Natural killer cell (primary cell): ENCODE results near the gene MAN2A1. TPM values are rescaled to one million over a fixed set of nuclear protein-coding genes. Genes with fewer than 3 reads are reported as not detected.

Source experiments
- ATAC-seq, 3 donors: fragments of 150-1000 bp in 2 of 3; fragments of 200-7000 bp in 1 of 3; cut with Tn5 transposase; 1 replicate in 1 of 3; 2 replicates in 2 of 3; pipeline ENCODE4 v1.10.0; 2021; ENCODE audit warnings: mild to moderate bottlenecking in 2 of 3, moderate library complexity in 2 of 3
- DNase-seq, 2 donors: peaks; one replicate each; pipeline versions ENCODE4 v3.0.0 to v3.0.0-alpha.2; 2013 to 2021; ENCODE audit warnings: mixed read lengths in 1 of 2
- H3K27ac ChIP-seq: one replicate; pipeline ENCODE4 v1.5.1; 2013; ENCODE audit warnings: mild to moderate bottlenecking, low read length
- H3K27me3 ChIP-seq: one replicate; pipeline ENCODE4 v1.6.1; 2013; ENCODE audit warnings: low read length; ENCODE audit not compliant: control insufficient read depth, insufficient read depth
- H3K36me3 ChIP-seq: one replicate; pipeline ENCODE4 v1.6.1; 2013; ENCODE audit warnings: low read length; ENCODE audit not compliant: control insufficient read depth, insufficient read depth
- H3K4me1 ChIP-seq: one replicate; pipeline ENCODE4 v1.6.1; 2013; ENCODE audit warnings: low read length; ENCODE audit not compliant: control insufficient read depth, insufficient read depth
- H3K4me3 ChIP-seq: one replicate; pipeline ENCODE4 v1.5.1; 2013; ENCODE audit warnings: low read length
- H3K9me3 ChIP-seq: one replicate; pipeline ENCODE4 v1.6.1; 2013; ENCODE audit warnings: low read length; ENCODE audit not compliant: control insufficient read depth, insufficient read depth
- H3K27ac Mint-ChIP-seq, 2 donors: one replicate each; pipeline ENCODE4 v1.8.0; 2022; ENCODE audit warnings: mild to moderate bottlenecking in 2 of 2, mixed read lengths in 2 of 2, moderate library complexity in 1 of 2
- H3K27me3 Mint-ChIP-seq, 2 donors: one replicate each; pipeline ENCODE4 v1.8.0; 2022; ENCODE audit warnings: low read depth in 2 of 2, mixed read lengths in 2 of 2
- H3K36me3 Mint-ChIP-seq: one replicate; pipeline ENCODE4 v1.8.0; 2022; ENCODE audit warnings: mixed read lengths
- H3K4me1 Mint-ChIP-seq, 2 donors: one replicate each; pipeline ENCODE4 v1.8.0; 2022; ENCODE audit warnings: mixed read lengths in 2 of 2
- H3K4me3 Mint-ChIP-seq: one replicate; pipeline ENCODE4 v1.8.0; 2022; ENCODE audit warnings: mild to moderate bottlenecking, moderate library complexity, mixed read lengths
- H3K9me3 Mint-ChIP-seq, 2 donors: one replicate each; pipeline ENCODE4 v1.8.0; 2022; ENCODE audit warnings: mixed read lengths in 2 of 2
- CTCF ChIP-seq: fragments of 200-600 bp; IDR thresholded peaks from one replicate; pipeline ENCODE4 v1.8.0; 2022; ENCODE audit warnings: antibody characterized with exemption
- WGBS: methylation state at CpG from one replicate; pipeline ENCODE4 v1.1.7; 2013; ENCODE audit warnings: missing lambda C conversion rate; ENCODE audit not compliant: insufficient coverage; 5-methylcytosine and 5-hydroxymethylcytosine counted together
- intact Hi-C: fragments of 100-400 bp; cut with micrococcal nuclease; formaldehyde crosslinking; loops from one replicate; pipeline ENCODE4 v1.14.2; 2022
- total RNA-seq, 4 donors: library from RNA; stranded (reverse); fragments of 120-200 nt in 1 of 4; gene quantifications; one replicate each; pipeline versions ENCODE4 v1.2.3 to v1.2.4, GENCODE V29; 2013 to 2022

Gene MAN2A1
- total RNA-seq, 3 donors from 2014 or later (not counting 1 experiment from before 2014, with no cell fraction given) = 44.9 to 54.2 (median 50.7) TPM

GRCh38 chr5:109816732-109817131 is 127.0 kb downstream of the MAN2A1 start:
- H3K27me3 Mint-ChIP-seq = no peaks in the 10 kb centered on the region

GRCh38 chr5:109819878-109820277 is 130.2 kb downstream of the MAN2A1 start:
- H3K27ac Mint-ChIP-seq = no peak overlapping the region
- no peak for ATAC-seq
- no peak overlapping the region for H3K4me3 Mint-ChIP-seq
- peaks cover 7% of the 10 kb centered on the region for H3K36me3 Mint-ChIP-seq
- peaks cover 0 to 4% of the 10 kb centered on the region in 2 donors for H3K4me1 Mint-ChIP-seq
- Histone ChIP-seq H3K27me3 (no peaks in the 10 kb centered on the region), H3K9me3 (no peaks in the 10 kb centered on the region), H3K4me1 (no peaks in the 10 kb centered on the region), H3K36me3 (peaks cover 40% of the 10 kb centered on the region), H3K27ac (no peak overlapping the region), H3K4me3 (no peak overlapping the region)
- intact Hi-C loops = no loop called here
- WGBS = 67% methylated on average over 2 of the region's 2 CpGs
- TF ChIP-seq CTCF = no peak
- no peaks in the 10 kb centered on the region for H3K27me3 Mint-ChIP-seq
- H3K9me3 Mint-ChIP-seq = no peaks in the 10 kb centered on the region
- peak in 1 of 2 donors; percentile 18 for DNase-seq

More at GRCh38 chr5:109816732-109817131, 127.0 kb downstream of the MAN2A1 start:
- peaks cover under 1 to 4% of the 10 kb centered on the region in 2 donors for H3K4me1 Mint-ChIP-seq
- H3K9me3 ChIP-seq = no peaks in the 10 kb centered on the region
- no peaks in the 10 kb centered on the region for H3K9me3 Mint-ChIP-seq
- TF ChIP-seq CTCF = no peak
- H3K4me3 ChIP-seq = no peak overlapping the region
- H3K36me3 Mint-ChIP-seq = peaks cover 5% of the 10 kb centered on the region
- no peak overlapping the region for H3K4me3 Mint-ChIP-seq
- no peaks in the 10 kb centered on the region for H3K27me3 ChIP-seq
- no peak for DNase-seq
- WGBS = no CpG with 5 or more reads among the region's 1 CpG
- no peak overlapping the region for H3K27ac Mint-ChIP-seq
- H3K4me1 ChIP-seq = no peaks in the 10 kb centered on the region
- intact Hi-C loops = no loop called here
- no peak for ATAC-seq
- peaks cover 34% of the 10 kb centered on the region for H3K36me3 ChIP-seq
- H3K27ac ChIP-seq = no peak overlapping the region

- DNase-seq (no peak), ATAC-seq (no peak)
- H3K27ac Mint-ChIP-seq = no peak overlapping the region
- H3K27me3 Mint-ChIP-seq = no peaks in the 10 kb centered on the region
- H3K9me3 Mint-ChIP-seq = no peaks in the 10 kb centered on the region
- Histone ChIP-seq H3K27ac (no peak overlapping the region), H3K27me3 (no peaks in the 10 kb centered on the region), H3K4me3 (no peak overlapping the region), H3K36me3 (peaks cover 39% of the 10 kb centered on the region), H3K4me1 (no peaks in the 10 kb centered on the region), H3K9me3 (no peaks in the 10 kb centered on the region)
- TF ChIP-seq CTCF = no peak
- no peak overlapping the region for H3K4me3 Mint-ChIP-seq
- peaks cover 24% of the 10 kb centered on the region for H3K36me3 Mint-ChIP-seq
- 100% methylated on average over 3 of the region's 4 CpGs for WGBS
- intact Hi-C loops = no loop called here
- no peaks in the 10 kb centered on the region for H3K4me1 Mint-ChIP-seq
These were observed 133.9 kb downstream of the MAN2A1 start for GRCh38 chr5:109823597-109823996.

GRCh38 chr5:109825450-109825849 is 135.7 kb downstream of the MAN2A1 start:
- H3K36me3 Mint-ChIP-seq = peaks cover 32% of the 10 kb centered on the region
- no peak overlapping the region for H3K27ac ChIP-seq
- no peaks in the 10 kb centered on the region for H3K27me3 ChIP-seq
- no peaks in the 10 kb centered on the region for H3K9me3 Mint-ChIP-seq
- H3K4me3 Mint-ChIP-seq = no peak overlapping the region
- H3K36me3 ChIP-seq = peaks cover 26% of the 10 kb centered on the region
- DNase-seq (no peak), ATAC-seq (no peak)
- H3K4me3 ChIP-seq = no peak overlapping the region
- no peak overlapping the region for H3K27ac Mint-ChIP-seq
- 93% methylated on average over 1 of the region's 1 CpG for WGBS
- no peaks in the 10 kb centered on the region for H3K9me3 ChIP-seq
- H3K27me3 Mint-ChIP-seq = no peaks in the 10 kb centered on the region
- H3K4me1 ChIP-seq = no peaks in the 10 kb centered on the region
- intact Hi-C loops = no loop called here
- H3K4me1 Mint-ChIP-seq = no peaks in the 10 kb centered on the region
- no peak for TF ChIP-seq CTCF
